Gastrocnemius medialis (tissue), 4 donors: ENCODE results near the gene GRM8. TPM values are rescaled to one million over a fixed set of nuclear protein-coding genes. Genes with fewer than 3 reads are reported as not detected.

Experiments
- ATAC-seq, 2 donors: fragments of 150-250 bp; one replicate each; pipeline ENCODE4 v1.9.1; 2016
- DNase-seq, 2 donors: peaks; one replicate each; pipeline ENCODE4 v3.0.0-alpha.2; 2019
- H3K27ac ChIP-seq, 4 donors: fragments of 200-600 bp; sonication (generic); 1 replicate in 1 of 4; 2 replicates in 3 of 4; pipeline ENCODE4 v1.5.1; 2016 to 2018; ENCODE audit warnings: mild to moderate bottlenecking in 2 of 4, moderate library complexity in 1 of 4
- H3K27me3 ChIP-seq, 3 donors: fragments of 200-600 bp; sonication (generic) in 2 of 3; 1 replicate in 1 of 3; 2 replicates in 2 of 3; pipeline versions ENCODE4 v1.5.1 to v1.6.0; 2016 to 2019; ENCODE audit warnings: mild to moderate bottlenecking in 1 of 3, moderate library complexity in 1 of 3
- H3K36me3 ChIP-seq, 2 donors: fragments of 200-600 bp; sonication (generic) in 1 of 2; one replicate each; pipeline ENCODE4 v1.5.1; 2017 to 2018
- H3K4me1 ChIP-seq, 2 donors: fragments of 200-600 bp; sonication (generic) in 1 of 2; one replicate each; pipeline ENCODE4 v1.5.1; 2016 to 2017; ENCODE audit warnings: mild to moderate bottlenecking in 2 of 2
- H3K4me3 ChIP-seq, 4 donors: fragments of 200-600 bp; sonication (generic) in 3 of 4; 1 replicate in 1 of 4; 2 replicates in 3 of 4; pipeline ENCODE4 v1.5.1; 2016 to 2019; ENCODE audit warnings: mild to moderate bottlenecking in 2 of 4
- H3K9me3 ChIP-seq, 3 donors: fragments of 200-600 bp; sonication (generic) in 2 of 3; 1 replicate in 1 of 3; 2 replicates in 2 of 3; pipeline ENCODE4 v1.5.1; 2016 to 2019
- POLR2A ChIP-seq, 2 donors: fragments of 450-650 bp; IDR thresholded peaks; one replicate each; pipeline ENCODE4 v1.6.1; 2017; ENCODE audit warnings: antibody characterized with exemption in 2 of 2, mild to moderate bottlenecking in 2 of 2, moderate library complexity in 2 of 2
- in situ Hi-C, 4 donors: fragments of 200-750 bp; cut with MboI; loops; one replicate each; pipeline versions ENCODE4 v1.15.0 to v1.8.0; 2017; ENCODE audit warnings: low sequenced_read_pairs in 4 of 4
- intact Hi-C: fragments of 100-400 bp; cut with DNase I; formaldehyde crosslinking; loops from one replicate; pipeline ENCODE4 v1.15.1; 2023; ENCODE audit warnings: low total_unique reads
- total RNA-seq, 4 donors: library from RNA; depleted of rRNA; stranded (reverse); fragments of >200 nt; gene quantifications; one replicate each; pipeline versions ENCODE4 v1.1.0 to v1.2.3, GENCODE V29; 2016
- TF ChIP-seq, protein P1 (sequence below), 5 experiments: fragments of 450-650 bp in 3 of 5; fragments of 200-600 bp in 2 of 5; sonication (generic) in 2 of 5; IDR thresholded peaks in 4 of 5; conservative IDR thresholded peaks in 1 of 5; 1 replicate in 4 of 5; 2 replicates in 1 of 5; pipeline ENCODE4 v1.5.1; 2016 to 2019; ENCODE audit warnings: antibody characterized with exemption in 5 of 5, mild to moderate bottlenecking in 3 of 5, moderate library complexity in 3 of 5

The GRM8 gene
- total RNA-seq, 4 donors from 2014 or later, result not detected

DNA sequence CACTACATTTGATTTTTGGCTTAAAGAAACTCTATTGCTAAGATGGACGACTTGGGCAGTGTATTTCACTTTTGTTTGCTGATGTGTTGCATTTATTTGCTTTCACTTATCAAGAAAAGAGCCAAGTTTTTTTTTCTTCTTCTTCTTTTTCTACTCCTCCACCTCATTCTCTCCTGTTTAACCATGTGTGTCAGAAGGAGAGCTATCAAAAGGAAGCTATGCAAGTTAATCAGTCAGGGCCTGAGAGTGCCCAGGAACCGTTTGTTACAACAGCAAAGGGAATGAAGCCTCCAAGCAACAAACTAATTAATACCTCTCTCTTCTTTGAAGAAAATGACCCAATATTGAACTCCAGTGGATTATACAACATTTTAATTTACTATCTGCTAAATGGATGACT, 299.3 kb downstream of the GRM8 start:
- Histone ChIP-seq H3K36me3 (no peaks in the 10 kb centered on the region), H3K4me3 (no peak overlapping the region), H3K9me3 (no peaks in the 10 kb centered on the region), H3K4me1 (no peaks in the 10 kb centered on the region), H3K27ac (no peak overlapping the region), H3K27me3 (no peaks in the 10 kb centered on the region)
- DNase-seq (no peak), ATAC-seq (no peak)
- intact Hi-C loops (no loop called here), in situ Hi-C loops (no loop called here)
- TF ChIP-seq, protein P1, sequence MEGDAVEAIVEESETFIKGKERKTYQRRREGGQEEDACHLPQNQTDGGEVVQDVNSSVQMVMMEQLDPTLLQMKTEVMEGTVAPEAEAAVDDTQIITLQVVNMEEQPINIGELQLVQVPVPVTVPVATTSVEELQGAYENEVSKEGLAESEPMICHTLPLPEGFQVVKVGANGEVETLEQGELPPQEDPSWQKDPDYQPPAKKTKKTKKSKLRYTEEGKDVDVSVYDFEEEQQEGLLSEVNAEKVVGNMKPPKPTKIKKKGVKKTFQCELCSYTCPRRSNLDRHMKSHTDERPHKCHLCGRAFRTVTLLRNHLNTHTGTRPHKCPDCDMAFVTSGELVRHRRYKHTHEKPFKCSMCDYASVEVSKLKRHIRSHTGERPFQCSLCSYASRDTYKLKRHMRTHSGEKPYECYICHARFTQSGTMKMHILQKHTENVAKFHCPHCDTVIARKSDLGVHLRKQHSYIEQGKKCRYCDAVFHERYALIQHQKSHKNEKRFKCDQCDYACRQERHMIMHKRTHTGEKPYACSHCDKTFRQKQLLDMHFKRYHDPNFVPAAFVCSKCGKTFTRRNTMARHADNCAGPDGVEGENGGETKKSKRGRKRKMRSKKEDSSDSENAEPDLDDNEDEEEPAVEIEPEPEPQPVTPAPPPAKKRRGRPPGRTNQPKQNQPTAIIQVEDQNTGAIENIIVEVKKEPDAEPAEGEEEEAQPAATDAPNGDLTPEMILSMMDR (IDR thresholded peaks at IDR 0.05 in 4 of 5, conservative IDR thresholded peaks at IDR 0.05 in 1 of 5), result no peak
- TF ChIP-seq POLR2A (IDR thresholded peaks at IDR 0.05), result no peak

DNA sequence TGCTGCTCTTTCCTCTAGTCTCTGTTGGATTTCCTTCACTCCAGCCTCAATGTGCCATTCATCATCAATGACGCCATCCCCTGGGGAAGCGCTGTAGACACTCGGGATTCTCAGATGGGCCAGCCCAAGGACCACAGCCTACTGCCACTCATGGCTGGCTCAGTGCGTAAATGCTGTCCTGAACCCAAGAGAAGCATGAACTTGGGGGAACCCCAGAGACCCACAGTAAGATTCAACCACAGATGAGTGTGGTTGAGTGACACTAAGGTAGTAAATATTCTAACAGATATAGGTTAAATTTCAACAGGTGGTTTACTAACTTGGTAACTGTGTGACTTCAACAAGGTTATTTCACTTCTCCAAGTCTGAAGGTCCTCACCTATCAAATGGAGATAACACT, 304.1 kb downstream of the GRM8 start:
- Histone ChIP-seq H3K9me3 (no peaks in the 10 kb centered on the region), H3K27me3 (no peaks in the 10 kb centered on the region), H3K4me3 (no peak overlapping the region), H3K36me3 (no peaks in the 10 kb centered on the region), H3K27ac (no peak overlapping the region), H3K4me1 (no peaks in the 10 kb centered on the region)
- in situ Hi-C loops (no loop called here), intact Hi-C loops (no loop called here)
- DNase-seq, result no peak
- TF ChIP-seq, protein P1 (IDR thresholded peaks at IDR 0.05 in 4 of 5, conservative IDR thresholded peaks at IDR 0.05 in 1 of 5), result no peak
- TF ChIP-seq POLR2A (IDR thresholded peaks at IDR 0.05), result no peak
- no peak for ATAC-seq

DNA sequence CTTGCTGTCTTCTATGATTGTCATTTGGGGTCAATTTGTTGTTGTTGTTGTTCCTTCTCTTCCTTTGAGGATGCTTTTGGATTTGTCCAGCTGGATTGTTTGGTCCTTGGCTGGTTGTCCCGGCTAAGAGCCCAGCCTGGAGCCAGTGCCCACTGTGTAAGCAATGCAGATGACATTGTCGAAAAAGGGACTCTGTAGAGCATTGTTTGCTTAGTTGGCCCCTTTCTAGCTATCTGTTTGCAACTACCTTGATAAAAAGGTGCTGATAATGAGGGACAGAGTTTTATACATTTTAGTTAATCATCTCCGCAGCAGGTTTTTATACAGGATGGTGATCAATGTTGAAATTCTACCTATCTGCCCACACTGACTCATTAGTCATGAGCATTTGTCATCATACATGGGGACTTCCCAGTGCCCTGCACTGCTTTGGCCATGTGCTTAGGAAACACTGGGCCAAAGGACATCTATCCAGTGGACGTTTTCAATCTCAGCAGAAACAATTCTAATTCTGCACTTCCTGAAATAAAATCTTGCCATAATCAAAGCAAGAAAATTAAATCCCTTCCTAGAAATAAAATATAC, 311.9 kb downstream of the GRM8 start:
- DNase-seq (no peak), ATAC-seq (no peak)
- Histone ChIP-seq H3K27me3 (no peaks in the 10 kb centered on the region), H3K4me1 (no peaks in the 10 kb centered on the region), H3K36me3 (no peaks in the 10 kb centered on the region), H3K9me3 (no peaks in the 10 kb centered on the region), H3K27ac (no peak overlapping the region), H3K4me3 (no peak overlapping the region)
- no peak for TF ChIP-seq POLR2A (IDR thresholded peaks at IDR 0.05)
- TF ChIP-seq, protein P1 (IDR thresholded peaks at IDR 0.05 in 4 of 5, conservative IDR thresholded peaks at IDR 0.05 in 1 of 5), result no peak
- in situ Hi-C loops (no loop called here), intact Hi-C loops (no loop called here)

DNA sequence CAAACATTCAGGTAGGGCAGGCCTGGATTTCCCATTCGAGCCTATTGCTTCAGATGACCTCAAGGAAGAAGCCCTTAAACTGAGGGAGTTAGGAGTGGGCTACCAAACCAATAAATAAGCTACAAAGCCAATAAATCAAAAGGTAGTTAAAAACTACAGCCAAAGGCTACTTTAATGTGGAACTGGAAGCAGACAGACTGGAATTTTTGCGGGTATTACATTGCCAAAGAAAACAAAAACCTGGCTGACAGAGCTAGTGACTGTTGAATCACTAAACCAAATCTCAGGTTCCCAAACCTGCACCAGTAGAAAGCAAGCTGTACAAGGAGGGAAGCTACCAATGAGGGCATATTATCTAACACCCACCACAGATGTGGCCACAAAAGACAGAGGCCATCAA, 315.6 kb downstream of the GRM8 start:
- in situ Hi-C loops, result no loop called here
- DNase-seq, result no peak

More for the DNA sequence above, 315.6 kb downstream of the GRM8 start:
- Histone ChIP-seq H3K9me3 (no peaks in the 10 kb centered on the region), H3K36me3 (no peaks in the 10 kb centered on the region), H3K4me1 (no peaks in the 10 kb centered on the region), H3K4me3 (no peak overlapping the region), H3K27ac (no peak overlapping the region), H3K27me3 (no peaks in the 10 kb centered on the region)
- intact Hi-C loops, result no loop called here
- TF ChIP-seq, protein P1 (IDR thresholded peaks at IDR 0.05 in 4 of 5, conservative IDR thresholded peaks at IDR 0.05 in 1 of 5), result no peak
- no peak for TF ChIP-seq POLR2A (IDR thresholded peaks at IDR 0.05)
- ATAC-seq, result no peak
